Activated naive CD4-positive, alpha-beta T cell treated with anti-CD3 and anti-CD28 coated beads, Interleukin-2, amount 50 U/mL, for 16 hours (primary cell): ENCODE data around the gene SAFB2.

ENCODE experiments used
- DNase-seq: peaks from one replicate; pipeline ENCODE4 v3.0.0-alpha.2; 2020

Gene SAFB2

DNA sequence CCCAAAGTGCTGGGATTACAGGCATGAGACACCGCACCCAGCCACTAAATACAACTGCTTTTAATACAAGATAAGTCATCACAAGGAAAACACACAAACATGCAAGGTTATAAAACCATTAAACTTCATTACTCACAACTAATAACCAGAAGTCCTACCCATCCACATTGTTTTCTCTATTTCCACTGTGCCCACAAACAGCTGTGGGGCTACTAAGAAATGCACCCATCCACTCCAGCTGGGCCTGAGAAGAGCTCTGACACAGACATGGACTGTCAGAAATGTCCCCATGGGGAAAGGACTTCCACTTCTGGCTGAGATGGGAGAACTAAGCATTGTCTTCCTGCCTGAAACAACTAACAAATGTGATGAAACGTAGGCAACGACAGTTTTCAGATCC, 17.2 kb downstream of the SAFB2 start:
- no peak for DNase-seq

DNA sequence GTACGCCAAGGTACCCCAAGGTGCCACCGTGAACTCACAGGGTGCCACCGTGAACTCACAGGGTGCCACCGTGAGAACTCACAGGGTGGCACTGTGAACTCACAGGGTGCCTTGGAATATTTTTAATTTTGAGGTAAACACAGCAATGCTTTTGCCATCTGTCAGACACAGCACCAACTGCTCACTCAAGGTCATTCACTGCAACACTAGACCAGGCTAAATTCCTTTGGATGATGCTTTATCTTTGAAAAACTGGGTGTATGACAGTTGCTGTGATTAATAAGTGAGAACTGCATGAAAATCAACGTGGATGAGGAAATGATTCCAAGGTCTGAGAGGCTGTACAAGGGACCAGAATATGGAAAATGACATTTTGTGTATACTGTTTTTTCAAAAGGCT, 18.9 kb downstream of the SAFB2 start:
- DNase-seq = no peak

DNA sequence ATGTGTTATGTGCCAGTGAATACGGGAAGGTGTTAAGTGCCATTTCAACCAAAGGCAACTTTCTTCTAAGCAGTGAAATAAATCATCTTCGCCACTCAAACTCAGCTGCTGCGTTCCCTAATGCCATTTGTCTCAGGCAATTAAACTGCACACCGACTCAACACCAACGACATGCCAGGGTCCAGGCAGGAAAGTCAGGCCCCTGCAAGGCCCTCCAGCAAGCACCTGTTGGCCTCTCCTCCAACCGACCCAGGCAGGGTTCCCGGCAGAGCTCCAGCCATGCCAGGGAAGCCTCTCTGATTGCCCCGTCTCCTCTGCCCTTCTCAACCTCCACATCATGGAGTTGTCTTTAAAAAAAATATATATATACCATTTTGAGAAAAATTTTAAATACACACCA, 21.8 kb downstream of the SAFB2 start:
- DNase-seq = no peak

DNA sequence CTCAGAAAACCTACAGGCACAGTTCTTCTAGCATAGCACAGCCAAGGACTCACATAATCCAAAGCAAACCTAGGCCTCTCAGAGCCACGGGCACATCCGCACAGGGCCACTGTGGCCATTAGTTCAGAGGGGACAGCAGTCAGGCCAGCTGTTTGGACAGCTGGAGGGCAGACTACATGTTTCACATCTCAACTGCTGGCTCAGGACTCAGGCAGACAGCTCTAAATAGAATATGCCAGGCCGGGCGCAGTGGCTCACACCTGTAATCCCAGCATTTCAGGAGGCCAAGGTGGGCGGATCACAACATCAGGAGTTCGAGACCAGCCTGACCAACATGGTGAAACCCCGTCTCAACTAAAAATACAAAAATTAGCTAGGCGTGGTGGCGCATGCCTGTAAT, 26.8 kb downstream of the SAFB2 start:
- DNase-seq = no peak

DNA sequence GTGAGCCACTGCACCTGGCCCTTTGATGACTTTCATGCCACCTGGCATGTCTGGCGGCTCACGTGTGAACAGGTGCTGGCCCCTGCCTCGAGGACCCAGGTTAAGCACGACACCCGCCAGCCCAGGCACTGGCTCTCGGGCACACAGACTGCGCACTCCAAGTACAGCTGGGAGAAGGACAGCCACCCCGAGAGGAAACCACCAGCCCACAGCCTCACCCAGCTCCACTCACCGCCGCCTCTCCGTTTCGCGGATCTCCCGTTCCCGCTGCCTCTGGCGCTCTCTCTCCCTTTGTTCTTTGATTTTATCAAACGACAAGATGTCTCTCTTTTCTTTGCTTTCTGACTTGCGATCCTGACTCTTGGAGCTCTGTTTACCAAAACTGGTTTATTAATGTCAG, 27.4 kb downstream of the SAFB2 start:
- DNase-seq = no peak

DNA sequence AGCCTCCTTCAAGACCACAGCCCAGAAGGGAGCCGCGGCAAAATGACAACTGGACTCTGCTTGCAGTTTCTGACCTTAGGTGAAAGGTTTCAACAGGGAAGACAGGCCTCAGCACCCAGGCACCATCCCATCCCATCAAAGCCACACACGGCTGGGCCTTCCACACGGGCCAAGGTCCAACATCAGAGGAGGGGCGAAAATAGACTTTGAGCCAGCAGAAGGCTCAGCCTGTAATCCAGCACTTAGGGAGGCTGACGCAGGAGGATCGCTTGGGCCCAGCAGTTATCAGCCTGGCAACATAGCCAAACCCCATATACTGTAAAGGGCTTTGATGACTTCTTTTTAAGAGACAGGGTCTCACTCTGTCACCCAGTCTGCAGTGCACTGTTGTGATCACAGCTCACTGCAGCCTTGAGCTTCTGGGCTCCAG, 28.0 kb downstream of the SAFB2 start:
- no peak for DNase-seq

DNA sequence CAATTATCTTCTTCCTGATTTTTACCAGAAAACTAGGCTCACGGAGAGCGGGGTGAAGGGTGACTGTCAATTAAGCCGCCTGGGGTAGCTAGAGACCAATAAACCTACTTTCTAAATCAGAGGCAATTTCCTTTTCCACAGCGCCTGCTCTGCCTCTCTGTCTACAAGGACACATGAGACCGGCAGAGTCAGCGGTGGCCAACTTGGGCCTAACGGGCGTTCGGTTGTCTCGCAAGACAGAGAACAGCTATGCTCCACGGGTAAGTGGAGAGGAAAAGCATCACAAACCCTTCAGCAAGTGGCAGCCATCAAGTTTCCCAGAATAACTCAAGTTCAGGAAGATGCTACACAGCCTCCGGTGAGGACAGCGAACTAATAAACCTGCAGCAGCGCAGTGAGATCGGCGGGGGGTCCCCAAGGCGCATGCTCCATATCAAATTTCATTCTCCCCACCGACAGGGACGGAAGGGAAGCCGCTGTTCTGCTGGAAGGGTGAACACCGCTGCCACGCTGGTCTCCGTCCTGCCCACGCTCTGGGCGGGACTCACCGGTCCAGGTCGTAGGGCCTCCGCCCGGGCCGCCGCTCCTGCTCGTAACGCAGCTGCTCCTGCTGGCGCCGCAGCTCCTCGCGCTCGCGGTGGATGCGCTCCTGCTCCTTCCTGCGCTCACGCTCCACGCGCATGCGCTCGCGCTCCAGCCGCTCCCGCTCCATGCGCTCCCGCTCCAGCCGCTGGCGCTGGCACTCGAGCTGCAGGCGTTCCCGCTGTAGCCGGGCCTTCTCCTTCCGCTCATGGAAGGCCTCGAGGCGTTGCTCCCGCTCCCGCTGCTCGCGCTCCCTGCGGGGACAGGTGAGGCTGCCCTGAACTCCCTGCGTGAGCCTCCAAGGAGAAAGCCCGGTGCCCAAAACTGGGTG, 29.0 kb downstream of the SAFB2 start:
- no peak for DNase-seq

DNA sequence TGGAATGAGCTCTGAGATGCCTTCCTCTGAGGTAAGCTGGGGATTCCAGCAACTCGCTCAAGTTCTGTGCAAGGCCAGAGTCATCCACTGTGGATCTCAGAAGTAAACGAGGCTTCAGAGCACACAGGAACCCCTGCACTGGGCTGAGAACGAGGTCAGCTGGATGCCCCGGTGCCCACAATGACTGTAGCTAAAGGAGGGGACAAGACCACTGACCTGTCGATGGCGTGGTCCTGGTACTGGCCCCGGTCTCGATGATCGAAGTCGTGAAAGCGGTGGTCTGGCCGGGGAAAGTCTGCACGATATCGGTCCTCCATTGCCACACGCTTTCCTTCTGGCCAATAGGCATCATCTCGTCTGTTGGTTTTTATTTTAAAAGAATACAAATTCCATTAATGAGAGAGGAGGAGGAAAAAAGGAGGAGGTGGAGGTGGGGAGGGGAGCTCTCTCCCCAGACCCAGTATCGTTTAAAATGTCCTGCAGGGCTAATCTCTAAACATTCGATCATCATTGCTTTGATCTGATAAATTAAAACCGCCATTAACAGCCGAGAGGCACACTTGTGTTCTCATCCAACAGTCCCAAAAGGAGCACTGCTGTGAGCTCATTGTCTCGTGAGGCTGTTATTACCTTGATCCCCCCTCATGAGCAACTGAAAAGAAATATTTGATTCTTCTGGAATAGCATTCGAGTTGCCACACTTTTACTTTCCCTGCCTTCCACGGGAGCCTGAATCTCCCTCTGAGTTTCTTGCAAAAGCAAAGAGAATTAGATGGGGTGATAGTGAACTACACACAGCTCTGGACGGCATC, 29.8 kb downstream of the SAFB2 start:
- DNase-seq = no peak

DNA sequence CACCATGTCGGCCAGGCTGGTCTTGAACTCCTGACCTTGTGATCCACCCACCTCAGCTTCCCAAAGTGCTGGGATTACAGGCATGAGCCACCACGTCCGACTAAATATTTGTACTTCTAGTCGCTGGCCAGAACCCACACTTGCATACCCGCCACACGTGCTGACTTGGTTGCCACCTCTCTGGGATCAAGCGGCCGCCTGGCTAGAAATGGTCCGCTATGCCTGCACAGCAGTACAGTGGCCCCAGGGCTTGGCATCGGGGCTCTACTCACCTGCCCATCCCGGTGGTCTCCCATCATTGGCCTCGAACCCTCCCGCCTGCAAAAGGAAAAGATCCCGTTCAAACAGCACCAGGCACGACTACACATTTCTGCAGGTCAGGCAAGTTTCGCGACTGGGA, 31.1 kb downstream of the SAFB2 start:
- no peak for DNase-seq

DNA sequence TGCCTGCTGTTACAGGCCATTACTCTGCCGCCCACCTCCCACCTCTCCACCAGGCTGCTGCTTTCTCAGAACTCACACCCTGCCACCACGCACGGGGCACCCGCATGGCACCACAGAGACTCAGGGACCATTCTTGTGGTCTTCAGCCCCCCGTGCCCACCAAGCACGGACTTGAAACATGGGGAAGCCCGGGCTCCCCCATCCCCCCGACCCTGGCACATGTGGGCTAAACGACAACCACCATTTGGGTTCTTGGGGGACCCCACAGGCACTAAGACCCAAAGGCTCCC, 31.8 kb downstream of the SAFB2 start:
- DNase-seq = no peak

DNA sequence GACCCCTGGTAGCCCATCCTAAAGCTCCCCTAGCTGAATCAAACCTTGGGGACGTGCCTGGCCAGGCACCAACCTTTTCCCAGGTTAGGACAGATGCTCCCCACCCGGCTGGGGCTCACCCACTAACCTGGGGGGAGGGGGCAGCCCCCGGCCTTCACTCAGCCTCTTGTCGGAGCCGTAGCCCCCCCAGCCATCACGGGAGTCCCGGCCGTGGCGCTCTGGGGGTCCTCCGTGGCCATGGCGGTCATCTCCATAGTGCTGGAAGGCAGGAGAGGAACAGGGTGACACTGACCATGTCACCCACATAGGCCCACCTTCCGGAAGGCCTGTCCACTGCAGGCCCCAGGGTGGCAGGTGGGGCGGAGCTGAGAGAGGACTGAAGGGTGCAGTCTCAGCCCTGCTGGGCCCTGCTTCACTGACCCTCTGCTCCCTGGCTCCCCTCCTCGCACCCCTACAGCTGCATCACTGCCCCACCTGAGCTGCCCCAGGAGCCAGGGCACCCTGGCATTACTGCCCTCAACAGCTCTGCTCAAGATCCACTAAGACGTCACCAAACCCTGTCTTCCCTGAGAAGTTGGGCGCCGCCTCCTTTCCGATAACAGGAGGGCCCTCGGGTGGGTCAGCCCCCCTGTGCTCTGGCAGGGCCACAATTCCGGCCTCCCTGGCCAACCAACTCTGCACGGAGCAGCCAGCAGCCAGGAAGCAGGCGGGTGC, 32.3 kb downstream of the SAFB2 start:
- DNase-seq = no peak

DNA sequence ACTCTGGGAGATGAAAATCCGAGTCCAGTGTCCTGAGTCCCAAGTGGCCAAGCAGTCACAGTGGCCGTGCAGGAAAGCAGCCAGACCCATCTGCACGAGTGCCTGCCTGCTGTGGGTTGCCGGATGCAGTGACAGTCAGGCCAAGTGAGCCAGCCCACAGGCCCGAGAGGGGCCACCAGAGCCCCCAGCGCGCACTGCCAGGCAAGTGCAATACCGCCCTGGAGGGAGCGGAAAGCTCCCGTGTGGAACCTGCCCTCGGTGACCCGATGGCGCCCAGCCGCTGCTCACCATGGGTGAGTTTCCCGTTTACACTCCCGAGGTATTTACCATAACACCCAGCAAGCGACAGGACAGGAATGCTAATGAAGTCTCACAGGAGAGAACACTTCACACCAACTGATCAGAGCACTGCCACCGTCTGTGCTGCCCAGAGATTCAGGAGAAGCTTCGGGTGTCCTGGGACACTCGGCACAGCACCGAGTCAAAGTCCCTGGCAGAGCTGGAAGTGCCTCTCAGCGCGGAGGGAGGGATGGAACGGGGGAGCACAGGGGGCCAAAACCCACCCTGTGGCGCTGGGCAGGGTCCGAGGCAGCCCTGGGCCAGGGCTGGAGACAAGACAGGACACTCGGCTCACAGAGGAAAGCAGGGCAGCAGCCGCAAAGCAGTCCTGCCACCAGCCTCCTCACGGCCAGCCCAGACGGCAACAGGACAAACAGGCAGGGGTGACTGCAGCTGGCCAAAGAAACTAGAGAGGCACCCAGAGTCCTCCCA, 33.5 kb downstream of the SAFB2 start:
- DNase-seq = no peak

DNA sequence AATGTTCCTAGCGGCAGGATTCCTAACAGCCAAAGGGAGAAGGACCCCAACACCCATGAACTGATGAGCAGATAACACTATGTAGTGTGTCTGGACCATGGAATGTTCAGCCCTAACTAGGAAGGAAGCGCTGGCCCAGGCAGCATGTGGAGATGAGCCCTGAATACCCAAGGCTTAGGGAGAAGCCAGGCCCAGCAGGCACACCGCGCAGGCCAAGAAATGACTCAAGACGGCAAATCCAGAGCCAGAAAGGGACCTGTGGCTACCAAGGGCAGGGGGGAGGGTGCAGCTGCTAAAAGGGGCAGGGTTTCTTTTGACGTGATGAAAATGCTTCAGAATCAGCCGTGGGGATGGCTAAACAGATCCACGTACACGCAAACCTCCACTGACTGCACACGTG, 34.1 kb downstream of the SAFB2 start:
- DNase-seq = no peak

DNA sequence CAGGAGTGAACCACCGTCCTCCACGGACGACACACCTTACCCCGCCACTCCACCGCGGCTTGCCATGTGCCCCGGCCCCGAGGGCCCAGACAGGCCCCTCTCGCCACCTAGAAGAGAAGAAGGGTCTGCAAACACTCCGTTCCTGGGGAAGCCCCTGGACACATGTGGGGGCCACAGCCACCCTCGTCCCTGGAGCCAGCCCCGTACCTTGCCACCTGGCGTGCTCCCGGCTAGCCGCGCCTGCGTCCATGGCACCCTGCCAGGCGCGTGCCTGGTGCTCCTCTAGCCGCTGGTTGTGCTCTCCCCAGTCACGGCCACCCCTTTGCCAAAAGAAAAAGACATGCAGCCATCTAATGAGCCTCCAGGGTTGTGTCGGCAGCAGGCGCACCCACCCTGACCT, 34.9 kb downstream of the SAFB2 start:
- DNase-seq = no peak

DNA sequence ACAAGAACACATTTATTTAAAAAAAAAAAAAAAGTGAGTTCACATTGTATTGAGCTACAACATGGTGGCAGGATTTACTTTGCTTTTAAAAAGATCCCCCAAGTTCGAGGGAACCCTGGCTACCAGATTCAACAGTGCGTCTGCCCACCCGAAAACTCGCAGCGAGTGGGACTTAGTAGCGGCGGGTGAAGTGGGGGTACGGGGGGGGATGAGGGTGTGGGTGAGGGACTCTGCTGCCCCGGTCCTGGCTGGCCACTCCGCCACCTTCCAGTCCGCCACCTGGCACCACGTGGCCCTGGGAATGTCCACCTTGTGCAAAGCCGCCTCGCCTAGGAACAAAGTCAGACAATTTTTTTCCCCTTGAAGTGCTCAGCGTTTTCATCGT, 35.5 kb downstream of the SAFB2 start:
- DNase-seq = no peak

DNA sequence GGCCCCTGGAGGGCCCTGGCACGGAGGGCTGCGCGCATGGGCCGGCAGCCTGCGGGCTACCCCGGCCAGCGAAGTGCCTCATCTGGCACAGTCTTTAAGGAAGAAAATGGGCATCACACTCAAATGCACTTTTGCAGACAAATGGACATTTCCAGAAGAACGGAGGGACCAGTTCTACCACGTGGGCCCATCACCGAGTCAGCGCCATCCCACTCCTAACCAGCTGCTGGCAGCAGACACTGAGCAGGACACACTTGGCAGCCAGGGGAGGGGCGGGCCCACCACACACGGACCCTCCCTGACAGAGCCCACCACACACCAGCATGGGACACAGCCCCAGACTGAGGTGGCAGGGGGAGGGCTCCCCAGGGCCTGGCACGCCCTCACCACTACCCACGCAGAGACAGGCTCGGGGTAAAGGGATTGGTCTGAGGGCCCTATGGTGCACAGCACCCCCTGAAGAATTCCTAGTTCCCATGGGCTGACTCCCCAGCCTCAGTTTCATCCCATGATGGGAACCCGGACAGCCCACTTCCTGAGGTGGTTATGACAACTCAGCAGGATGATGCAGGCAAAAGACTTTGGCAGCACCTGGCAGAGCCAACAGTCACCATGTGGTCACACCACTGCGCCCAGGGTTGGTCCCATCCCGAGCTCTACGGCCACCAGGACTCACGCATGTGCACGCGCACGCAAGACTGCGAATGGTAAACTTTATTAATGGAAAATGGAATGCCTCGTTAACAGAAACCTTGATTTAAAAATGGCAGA, 36.1 kb downstream of the SAFB2 start:
- DNase-seq = no peak

DNA sequence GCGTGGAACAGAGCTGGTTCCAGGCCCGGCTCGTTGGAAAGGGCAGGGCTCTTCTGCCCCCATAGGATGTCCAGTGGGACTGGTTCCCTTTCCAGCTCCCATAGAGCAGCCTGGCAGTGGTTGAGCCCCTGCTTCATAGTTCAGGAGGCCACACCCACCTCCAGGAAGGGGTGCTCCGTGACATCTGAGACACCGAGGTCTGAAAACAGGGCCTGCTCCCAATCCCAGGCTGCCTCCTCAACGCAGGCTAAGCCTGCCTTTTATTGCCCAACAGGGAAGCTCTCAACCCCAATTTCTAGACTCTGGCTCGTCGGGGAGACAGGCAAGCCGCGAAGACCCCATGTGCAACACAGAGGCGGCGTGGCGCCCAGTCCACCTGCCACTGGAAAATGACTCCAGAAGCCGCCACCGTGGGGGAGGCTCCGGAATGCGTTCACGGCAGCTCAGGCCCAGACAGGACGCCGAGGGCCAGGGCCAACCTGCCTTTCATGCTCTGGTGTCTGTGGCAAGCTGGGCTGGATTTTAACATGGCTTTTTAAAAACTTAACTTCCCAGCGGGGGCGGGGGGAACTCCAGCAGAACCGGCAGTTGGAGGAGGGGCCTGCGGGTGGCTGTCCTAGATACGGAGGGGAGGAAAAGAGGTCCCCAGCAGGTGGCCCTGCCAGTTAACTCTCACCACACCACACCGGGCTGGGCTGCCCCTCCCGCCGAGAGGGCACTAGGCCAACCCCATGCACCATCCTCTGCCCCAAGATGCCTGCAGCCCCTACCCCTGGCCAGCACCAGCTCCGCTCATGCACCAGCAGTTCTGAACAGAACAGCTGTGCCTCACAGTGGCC, 36.9 kb downstream of the SAFB2 start:
- peak; percentile 53 for DNase-seq

DNA sequence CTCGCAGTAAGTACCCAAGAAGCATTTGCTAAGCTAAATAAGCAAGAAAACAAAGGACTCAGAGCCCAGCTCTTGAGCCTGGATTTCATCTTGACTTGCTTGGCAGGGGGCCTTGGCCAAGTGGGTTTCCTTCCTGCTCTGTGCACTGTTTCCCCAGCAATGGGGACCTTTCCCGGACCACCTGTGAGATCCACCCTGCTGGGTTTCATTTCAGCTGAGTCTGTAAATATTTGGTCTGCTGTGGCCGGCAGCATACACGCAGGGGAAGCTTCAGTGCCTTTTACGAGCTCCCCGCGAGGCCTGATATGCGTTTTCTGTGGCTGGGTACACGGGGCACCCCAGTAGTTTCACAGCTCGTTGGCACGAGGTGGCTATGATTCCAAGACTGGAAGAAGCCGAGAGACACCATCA, 42.4 kb downstream of the SAFB2 start:
- no peak for DNase-seq

DNA sequence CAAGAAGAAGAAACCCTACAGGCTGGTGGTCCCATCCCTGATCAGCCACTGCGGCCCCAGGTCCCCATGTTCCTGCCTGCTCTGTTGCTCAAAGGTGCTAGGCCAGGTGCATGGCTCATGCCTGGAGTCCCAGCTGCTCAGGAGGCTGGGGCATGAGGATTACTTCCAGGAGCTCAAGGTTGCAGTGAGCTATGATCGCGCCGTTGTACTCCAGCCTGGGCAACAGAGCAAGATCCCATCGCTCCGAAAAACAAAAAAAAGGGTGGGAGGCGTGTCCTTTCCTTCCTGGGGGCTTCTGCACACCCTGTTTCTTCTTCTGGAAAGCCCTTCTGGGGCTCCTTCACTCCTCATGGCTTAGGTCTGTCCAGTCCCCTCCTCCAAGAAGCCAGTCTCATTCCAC, 42.9 kb downstream of the SAFB2 start:
- no peak for DNase-seq

DNA sequence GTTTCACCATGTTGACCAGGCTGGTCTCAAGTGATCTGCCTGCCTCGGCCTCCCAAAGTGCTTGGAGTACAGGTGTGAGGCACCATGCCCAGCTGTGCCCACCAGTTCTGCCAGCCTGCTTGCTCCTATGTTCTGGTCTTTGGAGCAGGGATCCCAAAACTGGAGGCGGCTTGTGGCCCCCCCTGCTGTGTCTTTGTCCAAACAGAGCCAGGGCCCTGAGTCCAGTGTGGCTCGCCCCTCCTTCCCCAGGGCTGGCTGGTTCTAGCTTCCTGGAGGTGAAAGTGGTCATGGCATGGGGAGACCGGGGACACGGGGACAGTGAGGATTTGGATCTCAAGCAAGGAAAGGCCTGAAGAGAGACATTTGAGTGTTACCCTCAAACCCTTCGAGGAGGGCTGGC, 43.3 kb downstream of the SAFB2 start:
- DNase-seq = no peak
